Spleen (tissue), 7 donors: ENCODE measurements around the gene LRRC74B.
"Not testable (repeated sequence)": the region's sequence is repeated elsewhere in the genome, so short reads cannot be mapped to it uniquely, and the experiment has no call there.

Experiments
- POLR2AphosphoS5 ChIP-seq, 3 donors: sonication (generic); formaldehyde crosslinking; IDR thresholded peaks; one replicate each; pipeline ENCODE4 v1.5.1; 2017; ENCODE audit warnings: antibody characterized with exemption in 3 of 3
- TF ChIP-seq, protein P1 (sequence below), 11 experiments: fragments of 200-600 bp in 7 of 11; fragments of 450-650 bp in 4 of 11; sonication (generic) in 4 of 11; IDR thresholded peaks in 8 of 11; conservative IDR thresholded peaks in 3 of 11; 1 replicate in 7 of 11; 2 replicates in 4 of 11; pipeline versions ENCODE4 v1.4.0 to v1.8.0; 2016 to 2021; ENCODE audit warnings: antibody characterized with exemption in 11 of 11, inconsistent platforms in 4 of 11, mild to moderate bottlenecking in 1 of 11
- donor health status: DM: no; HTN: no; CAD: no; lungs with moderate emphysema.
- donor health status: DM: no; HTN: no; CAD: no.
- donor health status: DM: no; HTN: no; CAD: no.

DNA sequence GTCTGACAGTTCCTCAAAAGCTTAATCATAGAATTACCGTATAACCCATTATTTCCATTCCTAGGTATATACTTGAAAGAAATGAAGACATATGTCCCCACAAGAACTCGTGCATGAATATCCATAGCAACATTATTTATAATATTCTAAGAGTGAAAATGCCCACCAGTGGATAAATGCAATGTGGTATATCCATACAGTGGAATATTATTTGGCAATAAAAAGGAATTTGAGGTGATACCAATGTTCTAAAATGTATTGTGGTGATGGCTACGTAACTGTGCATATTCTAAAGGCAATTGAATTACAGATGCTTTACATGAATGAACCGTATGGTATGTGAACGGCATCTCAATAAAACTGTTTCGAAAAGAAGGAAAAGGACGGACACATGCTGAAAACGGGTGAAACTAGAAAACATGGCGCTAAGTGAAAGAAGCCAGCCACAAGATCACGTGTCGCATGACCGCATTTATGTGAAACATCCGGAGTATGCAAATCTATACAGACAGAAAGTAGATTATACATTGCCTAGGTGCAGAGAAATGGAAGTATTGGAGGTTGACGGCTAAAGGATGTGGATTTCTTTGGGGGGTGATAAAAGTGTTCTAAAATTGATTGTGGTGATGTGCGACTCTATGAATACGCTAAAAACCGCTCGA lies 16.0 kb downstream of the LRRC74B start:
- TF ChIP-seq, protein P1, sequence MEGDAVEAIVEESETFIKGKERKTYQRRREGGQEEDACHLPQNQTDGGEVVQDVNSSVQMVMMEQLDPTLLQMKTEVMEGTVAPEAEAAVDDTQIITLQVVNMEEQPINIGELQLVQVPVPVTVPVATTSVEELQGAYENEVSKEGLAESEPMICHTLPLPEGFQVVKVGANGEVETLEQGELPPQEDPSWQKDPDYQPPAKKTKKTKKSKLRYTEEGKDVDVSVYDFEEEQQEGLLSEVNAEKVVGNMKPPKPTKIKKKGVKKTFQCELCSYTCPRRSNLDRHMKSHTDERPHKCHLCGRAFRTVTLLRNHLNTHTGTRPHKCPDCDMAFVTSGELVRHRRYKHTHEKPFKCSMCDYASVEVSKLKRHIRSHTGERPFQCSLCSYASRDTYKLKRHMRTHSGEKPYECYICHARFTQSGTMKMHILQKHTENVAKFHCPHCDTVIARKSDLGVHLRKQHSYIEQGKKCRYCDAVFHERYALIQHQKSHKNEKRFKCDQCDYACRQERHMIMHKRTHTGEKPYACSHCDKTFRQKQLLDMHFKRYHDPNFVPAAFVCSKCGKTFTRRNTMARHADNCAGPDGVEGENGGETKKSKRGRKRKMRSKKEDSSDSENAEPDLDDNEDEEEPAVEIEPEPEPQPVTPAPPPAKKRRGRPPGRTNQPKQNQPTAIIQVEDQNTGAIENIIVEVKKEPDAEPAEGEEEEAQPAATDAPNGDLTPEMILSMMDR (IDR thresholded peaks at IDR 0.05 in 8 of 11, conservative IDR thresholded peaks at IDR 0.05 in 3 of 11), result not testable (repeated sequence)
- TF ChIP-seq POLR2AphosphoS5 (IDR thresholded peaks at IDR 0.05), result not testable (repeated sequence)
